OCI-LY7 (cell line): ENCODE measurements around the gene POC1B. TPM values are rescaled to one million over a fixed set of nuclear protein-coding genes. Genes with fewer than 3 reads are reported as not detected.

Experiments
- BruUV-seq: library from RNA; stranded (reverse); fragments of 400-500 nt; replicated peaks from 2 replicates; lab custom pipeline; 2021; lab: Mats Ljungman, UMichigan
- CTCF ChIA-PET: fragments of 300-600 bp; sonication (Branson Sonifier 250); formaldehyde crosslinking; loops from one replicate; lab custom pipeline; 2022; ENCODE audit warnings: antibody characterized with exemption; ENCODE audit not compliant: unreplicated experiment; lab: Charles Lee
- POLR2A ChIA-PET: fragments of 300-600 bp; sonication (Branson Sonifier 250); formaldehyde crosslinking; loops from one replicate; lab custom pipeline; 2022; ENCODE audit warnings: antibody characterized with exemption; lab: Charles Lee
- DNase-seq: peaks from one replicate; pipeline ENCODE4 v3.0.0-alpha.2; 2015; ENCODE audit warnings: low spot score
- H2AFZ ChIP-seq: fragments of 200-600 bp; sonication (generic), shearing (Covaris generic); 2 replicates; pipeline ENCODE4 v1.6.1; 2014; ENCODE audit warnings: mild to moderate bottlenecking, antibody characterized with exemption, low read length, moderate library complexity
- H3K27ac ChIP-seq: fragments of 200-600 bp; sonication (generic); 2 replicates; pipeline ENCODE4 v1.5.1; 2014; ENCODE audit warnings: mixed run types, low read depth, mild to moderate bottlenecking, moderate library complexity, low read length, inconsistent platforms; ENCODE audit not compliant: poor library complexity, severe bottlenecking
- H3K36me3 ChIP-seq: fragments of 200-600 bp; sonication (generic); 2 replicates; pipeline ENCODE4 v1.6.1; 2014; ENCODE audit warnings: mild to moderate bottlenecking, antibody characterized with exemption, low read length, moderate library complexity, mixed read lengths; ENCODE audit not compliant: insufficient read depth
- H3K4me1 ChIP-seq: fragments of 200-600 bp; sonication (generic); 2 replicates; pipeline ENCODE4 v1.5.1; 2014; ENCODE audit warnings: mild to moderate bottlenecking, low read length; ENCODE audit not compliant: insufficient read depth, poor library complexity, severe bottlenecking
- H3K4me2 ChIP-seq: fragments of 200-600 bp; sonication (generic); 2 replicates; pipeline ENCODE4 v1.6.1; 2014; ENCODE audit warnings: mild to moderate bottlenecking, low read length
- H3K4me3 ChIP-seq: fragments of 200-600 bp; sonication (generic); 2 replicates; pipeline ENCODE4 v1.5.1; 2014; ENCODE audit warnings: mild to moderate bottlenecking, low read depth, low read length; ENCODE audit not compliant: poor library complexity, severe bottlenecking
- H3K79me2 ChIP-seq: fragments of 200-600 bp; sonication (generic); 2 replicates; pipeline ENCODE4 v1.6.1; 2016; ENCODE audit warnings: low read depth, mild to moderate bottlenecking, low read length, moderate library complexity, mixed read lengths; ENCODE audit not compliant: insufficient read depth
- H3K9me2 ChIP-seq: fragments of 200-600 bp; sonication (generic); 2 replicates; pipeline ENCODE4 v1.6.1; 2016; ENCODE audit warnings: mild to moderate bottlenecking, low read length, mixed read lengths; ENCODE audit not compliant: insufficient read depth
- H3K9me3 ChIP-seq: fragments of 200-600 bp; sonication (generic); 2 replicates; pipeline ENCODE4 v1.6.1; 2014; ENCODE audit warnings: mild to moderate bottlenecking, mixed run types, low read length, mixed read lengths
- H4K20me1 ChIP-seq: fragments of 200-600 bp; sonication (generic); 2 replicates; pipeline ENCODE4 v1.6.1; 2014; ENCODE audit warnings: mild to moderate bottlenecking, antibody characterized with exemption, low read length, moderate library complexity, mixed read lengths; ENCODE audit not compliant: insufficient read depth
- CTCF ChIP-seq: fragments of 200-600 bp; sonication (generic); conservative IDR thresholded peaks from 2 replicates; pipeline ENCODE4 v1.5.1; 2014; ENCODE audit warnings: mild to moderate bottlenecking, antibody characterized with exemption, low read length, moderate library complexity, mixed read lengths
- EZH2phosphoT487 ChIP-seq: fragments of 200-600 bp; sonication (generic); IDR thresholded peaks from 2 replicates; pipeline ENCODE4 v1.6.1; 2018; ENCODE audit warnings: low read depth, borderline replicate concordance, mild to moderate bottlenecking, mixed run types, antibody characterized with exemption, low read length, moderate library complexity, mixed read lengths
- intact Hi-C: fragments of 100-400 bp; cut with micrococcal nuclease; formaldehyde crosslinking; loops from one replicate; pipeline ENCODE4 v1.10.0; 2022; ENCODE audit not compliant: unreplicated experiment
- total RNA-seq, 2 experiments: library from RNA; depleted of rRNA in 1 of 2; stranded (reverse); fragments of >200 nt in 1 of 2; shearing (Covaris generic) in 1 of 2; gene quantifications; 2 replicates each; pipeline ENCODE4 v1.2.3, GENCODE V29; 2014 to 2022

Gene POC1B
- total RNA-seq, 2 experiments from 2014 or later: 28.9 to 30.9 TPM

DNA sequence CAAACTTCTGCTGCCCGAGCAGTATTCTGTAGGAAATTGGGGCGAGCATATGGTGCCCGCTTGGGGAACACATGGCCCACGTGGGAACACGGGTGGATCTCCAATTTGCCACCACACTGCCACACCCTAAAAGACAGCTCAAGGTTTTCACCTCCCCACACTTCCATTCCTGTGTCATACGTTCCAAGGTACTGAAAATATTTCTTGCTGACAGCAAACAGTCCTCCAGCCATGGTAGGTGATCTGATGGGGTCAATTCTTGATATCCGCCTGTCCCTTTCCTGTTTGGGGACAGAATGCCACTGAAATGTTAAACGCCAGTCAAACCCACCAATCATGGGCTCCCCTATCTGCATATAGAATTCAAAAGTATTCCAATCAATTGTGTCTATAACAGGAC lies 2.5 kb downstream of the POC1B start:
- ChIA-PET CTCF (no interaction called here), POLR2A (no interaction called here)
- BruUV-seq: no TSS peak
- Histone ChIP-seq H3K4me3 (peak overlapping the region; percentile 94), H3K79me2 (peaks cover 46% of the 10 kb centered on the region; the same call in 1 of the 2 replicates), H3K4me1 (peaks cover 27% of the 10 kb centered on the region), H2AFZ (no peak overlapping the region), H3K9me3 (no peaks in the 10 kb centered on the region), H3K36me3 (peaks cover 29% of the 10 kb centered on the region), H3K27ac (no peak overlapping the region), H4K20me1 (peaks cover 11% of the 10 kb centered on the region; the same call in 1 of the 2 replicates), H3K4me2 (peak overlapping the region; percentile 89), H3K9me2 (no peaks in the 10 kb centered on the region)
- intact Hi-C loops: no loop called here
- TF ChIP-seq CTCF (no peak), EZH2phosphoT487 (no peak)
- DNase-seq: no peak

- TF ChIP-seq CTCF (no peak), EZH2phosphoT487 (no peak)
- H4K20me1 ChIP-seq: peaks cover 11% of the 10 kb centered on the region; the same call in 1 of the 2 replicates
- no TSS peak for BruUV-seq
- peaks cover 46% of the 10 kb centered on the region; the same call in 1 of the 2 replicates for H3K79me2 ChIP-seq
- CTCF ChIA-PET: no interaction called here
- no peaks in the 10 kb centered on the region for H3K9me2 ChIP-seq
- DNase-seq: no peak
- H3K4me3 ChIP-seq: peak overlapping the region; percentile 15
- H3K36me3 ChIP-seq: peaks cover 29% of the 10 kb centered on the region
- H3K4me2 ChIP-seq: peak overlapping the region; percentile 52
- POLR2A ChIA-PET: interaction anchor here (0.6 to 1.2 kb wide), 4 partner anchors 10 to 162 kb away, joined by 3 to 6 read pairs (median 4); no protein-coding TSS in a partner anchor
- intact Hi-C loops: no loop called here
- H3K27ac ChIP-seq: no peak overlapping the region
- H2AFZ ChIP-seq: no peak overlapping the region
- peaks cover 15% of the 10 kb centered on the region for H3K4me1 ChIP-seq
- no peaks in the 10 kb centered on the region for H3K9me3 ChIP-seq
Observed at GRCh38 chr12:89521364-89522223, 4.3 kb downstream of the POC1B start.

DNA sequence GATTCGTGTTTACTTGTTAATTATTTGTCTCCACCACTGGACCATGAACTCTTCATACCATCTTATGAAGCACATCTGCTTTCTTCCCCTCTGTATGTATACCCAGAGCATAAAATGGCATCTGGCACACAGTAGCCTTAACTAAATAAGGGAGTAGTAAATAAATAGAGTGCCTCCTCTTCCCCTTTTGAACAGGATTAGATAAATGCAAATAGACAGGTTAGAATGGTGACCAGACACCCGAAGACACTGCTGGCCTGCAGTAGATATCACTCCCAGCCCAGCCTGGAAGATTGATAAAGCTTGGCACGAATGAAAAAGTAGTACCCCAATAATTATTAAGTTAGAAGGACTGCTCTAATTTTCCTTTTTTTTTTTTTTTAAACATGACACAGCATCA lies 8.1 kb downstream of the POC1B start:
- Histone ChIP-seq H4K20me1 (0 out of 2 replicates have a peak, but pooled peaks cover 6% of the 10 kb centered on the region), H3K36me3 (peaks cover 16% of the 10 kb centered on the region), H3K4me3 (no peak overlapping the region), H3K9me3 (no peaks in the 10 kb centered on the region), H3K4me2 (no peak overlapping the region), H3K4me1 (peaks cover 5% of the 10 kb centered on the region), H3K79me2 (peaks cover 27% of the 10 kb centered on the region; the same call in 1 of the 2 replicates), H3K27ac (no peak overlapping the region), H2AFZ (no peak overlapping the region), H3K9me2 (no peaks in the 10 kb centered on the region)
- intact Hi-C loops: no loop called here
- ChIA-PET POLR2A (interaction anchor here (0.6 kb wide), 2 partner anchors 36 to 706 kb away, joined by 3 read pairs; no protein-coding TSS in a partner anchor), CTCF (no interaction called here)
- no TSS peak for BruUV-seq
- no peak for DNase-seq
- TF ChIP-seq CTCF (no peak), EZH2phosphoT487 (no peak)
